Stimulated activated CD4-positive, alpha-beta T cell treated with anti-CD3 and anti-CD28 coated beads, Interleukin-1b, Interleukin-23, amount 100 ng/mL, for 4 hours (primary cell): ENCODE data around the gene TNRC6A.
"Not testable (repeated sequence)": the region's sequence is repeated elsewhere in the genome, so short reads cannot be mapped to it uniquely, and the experiment has no call there.

ENCODE experiments used
- DNase-seq, 2 donors: peaks; one replicate each; pipeline ENCODE4 v3.0.0-alpha.2; 2020; ENCODE audit warnings: low read depth in 2 of 2

Gene TNRC6A

DNA sequence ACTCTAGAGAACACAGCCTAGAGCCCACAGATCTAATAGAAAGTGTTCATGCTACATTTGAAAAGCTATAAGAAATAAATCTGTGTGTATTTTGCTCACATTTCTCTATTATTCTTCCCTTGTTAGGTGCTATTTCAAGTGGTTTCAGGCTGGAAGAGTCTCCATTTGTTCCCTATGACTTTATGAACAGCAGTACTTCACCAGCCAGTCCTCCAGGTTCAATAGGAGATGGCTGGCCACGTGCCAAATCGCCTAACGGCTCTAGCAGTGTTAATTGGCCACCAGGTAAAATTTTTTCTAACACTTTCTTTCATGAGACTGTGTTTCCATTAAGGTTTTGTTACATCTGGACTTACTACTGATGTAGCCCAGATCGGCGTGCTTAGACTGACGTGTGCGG lies 85.6 kb downstream of the TNRC6A start:
- DNase-seq, result no peak

DNA sequence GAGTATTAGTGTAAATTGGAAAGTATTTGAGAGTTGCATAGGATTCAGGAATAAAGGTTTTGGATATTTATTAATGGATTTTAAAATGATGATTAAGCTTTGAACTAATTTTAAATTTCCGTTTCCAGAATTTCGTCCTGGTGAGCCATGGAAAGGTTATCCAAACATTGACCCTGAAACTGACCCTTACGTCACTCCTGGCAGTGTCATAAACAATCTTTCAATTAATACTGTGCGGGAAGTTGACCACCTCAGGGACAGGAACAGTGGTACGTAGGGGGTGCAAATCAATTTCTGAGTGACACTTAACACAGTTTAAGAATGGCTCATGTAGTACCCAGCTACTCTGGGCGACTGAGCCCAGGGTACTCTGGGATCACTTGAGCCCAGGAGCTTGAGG lies 87.2 kb downstream of the TNRC6A start:
- DNase-seq, result no peak

- no peak for DNase-seq
Measured at GRCh38 chr16:24819462-24820040, 90.1 kb downstream of the TNRC6A start.

DNA sequence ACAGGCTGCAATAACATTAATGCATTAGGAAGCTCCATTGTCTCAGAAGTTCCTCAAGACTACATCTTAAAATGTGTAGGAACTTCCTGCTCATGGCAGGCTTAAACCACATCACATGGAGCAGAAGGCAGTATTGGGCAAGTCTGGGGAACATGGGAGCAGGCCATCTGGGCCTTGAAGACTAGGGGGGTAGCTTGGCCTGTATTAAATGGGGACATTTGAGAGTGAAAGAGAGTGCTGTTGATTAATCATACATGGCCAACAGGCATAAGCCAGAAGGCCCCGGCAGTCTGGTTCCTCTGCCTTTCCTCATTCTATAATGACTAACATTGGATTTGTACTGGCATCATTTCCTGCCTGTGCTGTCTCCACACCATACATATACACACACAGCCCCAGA lies 91.1 kb downstream of the TNRC6A start:
- DNase-seq, result no peak

- DNase-seq, result no peak
Measured at GRCh38 chr16:24821129-24821528, 91.7 kb downstream of the TNRC6A start.

DNA sequence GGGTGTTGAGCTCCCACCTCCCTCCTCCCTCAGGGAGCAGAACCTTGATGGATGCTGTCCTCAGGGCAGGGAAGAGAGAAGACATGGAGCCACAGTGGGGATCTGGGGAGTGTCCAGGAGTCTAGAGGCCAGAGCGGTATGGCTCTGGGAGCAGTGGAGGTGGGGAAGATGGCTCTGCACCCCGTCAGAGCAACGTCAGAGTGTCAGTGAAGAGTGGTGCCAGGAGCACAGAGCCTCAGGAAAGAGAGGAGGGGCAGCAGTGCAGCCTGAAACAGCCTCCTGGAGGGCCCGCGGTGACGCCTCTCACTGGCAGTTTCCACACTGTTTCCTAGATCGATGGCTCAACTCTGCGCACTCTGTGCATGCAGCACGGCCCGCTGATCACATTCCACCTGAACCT lies 93.1 kb downstream of the TNRC6A start:
- no peak for DNase-seq

DNA sequence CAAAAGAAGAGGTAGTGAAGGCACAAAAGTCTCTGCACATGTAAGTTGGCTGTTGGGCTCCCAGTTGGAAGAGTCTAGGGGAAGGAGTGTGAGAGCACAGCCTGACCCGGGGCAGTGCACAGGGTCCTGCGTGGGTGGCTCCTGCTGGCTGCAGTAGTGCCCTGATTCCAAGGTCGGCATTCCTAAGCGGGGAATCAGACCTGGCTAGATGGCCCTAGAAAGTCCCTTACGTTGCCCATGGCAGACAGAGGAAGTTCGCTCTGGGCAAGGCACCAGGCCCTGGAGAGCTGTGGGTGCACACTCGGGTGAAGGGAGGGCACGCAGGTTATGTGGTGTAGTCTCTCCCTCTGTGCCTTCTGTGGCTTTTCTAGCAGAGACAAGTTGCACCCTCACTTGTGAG lies 93.5 kb downstream of the TNRC6A start:
- no peak for DNase-seq

GRCh38 chr16:24825696-24826095 lies 96.2 kb downstream of the TNRC6A start:
- no peak for DNase-seq

DNA sequence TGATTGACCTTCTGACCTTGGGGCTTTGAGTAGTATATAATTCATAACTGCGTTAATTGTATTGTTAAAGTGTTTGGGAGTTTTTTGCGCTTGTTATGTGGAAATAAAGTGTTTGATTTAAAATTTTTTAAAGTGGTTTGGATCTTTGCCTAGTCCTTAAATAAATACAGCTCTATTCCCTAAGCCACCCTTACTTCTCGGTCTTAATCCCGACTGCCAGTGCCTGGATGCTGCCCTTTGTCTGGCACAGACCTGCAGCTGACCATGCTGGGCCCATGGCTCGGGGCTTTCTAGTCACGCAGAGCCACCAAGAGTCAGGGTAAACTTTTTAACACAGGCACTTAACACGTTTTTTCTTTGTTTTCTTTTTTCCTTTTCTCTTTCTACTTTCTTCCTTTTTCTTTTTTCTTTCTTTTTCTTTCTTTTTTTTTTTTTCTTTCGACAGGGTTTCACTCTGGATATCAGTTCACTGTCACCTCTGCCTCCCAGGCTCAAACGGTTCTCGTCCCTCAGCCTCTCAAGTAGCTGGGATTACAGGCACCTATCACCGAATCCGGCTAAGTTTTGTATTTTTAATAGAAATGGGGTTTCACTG lies 96.7 kb downstream of the TNRC6A start:
- no peak for DNase-seq

DNA sequence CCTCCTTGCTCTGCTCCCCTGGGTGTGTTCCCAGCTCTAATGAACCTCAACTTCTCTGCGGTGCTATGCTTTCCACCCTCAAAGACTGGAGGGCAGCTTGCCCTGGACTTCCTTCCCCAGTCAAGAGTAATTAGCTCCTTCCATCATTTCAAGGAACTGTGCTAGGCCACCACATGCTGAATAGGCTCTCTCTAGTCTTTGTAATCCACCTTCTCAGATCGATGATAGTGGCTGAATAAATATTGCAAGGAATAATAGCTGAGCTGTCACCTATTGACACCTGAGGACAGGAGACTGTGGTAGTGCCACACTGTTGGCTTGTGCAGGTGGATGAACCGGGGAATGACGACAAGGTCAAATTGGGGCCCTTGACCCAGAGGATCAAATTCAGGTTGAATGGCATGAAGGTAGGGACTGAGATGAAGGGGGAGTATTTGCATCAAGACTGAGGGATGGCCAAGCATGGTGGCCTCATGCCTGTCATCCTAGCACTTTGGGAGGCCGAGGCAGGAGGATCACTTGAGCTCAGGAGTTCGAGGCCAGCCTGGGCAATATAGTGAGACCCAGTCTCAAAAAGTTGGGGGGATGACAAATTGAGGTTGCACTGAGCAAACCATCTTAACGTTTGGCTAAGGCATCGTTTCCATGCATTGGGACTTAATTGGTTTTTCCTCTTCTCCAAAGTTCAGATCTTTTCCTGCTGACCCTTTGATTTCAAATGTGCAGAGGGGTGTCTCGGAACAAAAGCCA lies 97.5 kb downstream of the TNRC6A start:
- DNase-seq, result no peak

DNA sequence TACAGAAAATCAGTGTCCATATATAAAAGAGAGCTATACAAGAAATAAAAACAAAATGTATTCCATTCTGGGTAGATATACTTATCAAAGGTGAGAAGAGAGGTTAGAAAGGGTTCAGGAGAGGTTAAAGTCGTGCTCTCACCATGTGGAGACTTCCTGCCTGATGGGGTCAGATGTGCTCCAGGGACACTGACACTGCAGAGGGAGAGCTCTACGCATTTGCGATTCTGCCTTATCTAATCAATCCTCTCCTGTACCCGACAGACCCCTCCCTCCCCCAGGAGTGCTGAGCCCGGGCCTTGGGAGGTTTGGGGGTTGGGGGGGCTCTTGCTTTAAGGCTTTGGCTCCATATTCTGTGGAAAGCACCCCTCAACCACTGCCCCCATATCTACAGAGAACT lies 99.7 kb downstream of the TNRC6A start:
- DNase-seq, result no peak

GRCh38 chr16:24833352-24833751 lies 103.9 kb downstream of the TNRC6A start:
- DNase-seq, result no peak

GRCh38 chr16:24834459-24835335 lies 105.2 kb downstream of the TNRC6A start:
- no peak for DNase-seq

- no peak for DNase-seq
Measured at GRCh38 chr16:24836836-24837235, 107.4 kb downstream of the TNRC6A start.

GRCh38 chr16:24837969-24838368 lies 108.5 kb downstream of the TNRC6A start:
- DNase-seq, result no peak

DNA sequence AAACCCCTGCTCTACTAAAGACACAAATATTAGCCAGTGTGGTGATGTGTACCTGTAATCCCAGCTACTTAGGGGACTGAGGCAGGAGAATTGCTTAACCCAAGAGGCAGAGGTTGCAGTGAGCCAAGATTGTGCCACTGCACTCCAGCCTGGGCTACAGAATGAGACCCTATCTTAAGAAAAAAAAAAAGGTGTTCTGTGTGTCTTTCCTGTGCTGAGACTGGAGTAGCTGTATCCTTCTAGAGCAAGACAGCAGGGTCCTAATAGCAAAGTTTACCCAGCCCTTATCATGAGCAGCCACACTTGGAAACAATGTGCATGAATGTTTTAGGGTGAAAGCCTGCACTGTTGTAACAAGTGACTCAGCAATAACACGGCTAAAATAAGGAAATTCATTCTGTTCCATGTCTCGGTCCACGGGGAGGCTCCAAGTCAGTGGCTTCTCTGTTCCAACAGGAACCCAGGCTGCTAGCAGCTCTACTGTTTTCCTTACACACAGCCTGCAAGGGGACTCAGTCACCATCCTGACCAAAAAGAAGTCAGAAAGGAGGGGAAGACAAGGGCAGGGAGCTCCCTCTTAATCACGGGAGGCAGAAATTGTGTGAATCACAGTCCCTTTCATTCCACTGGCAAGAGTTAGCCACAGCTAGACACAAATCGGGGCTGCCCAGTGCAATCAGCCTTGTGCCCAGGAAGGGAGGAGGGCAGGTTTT lies 109.3 kb downstream of the TNRC6A start:
- no peak for DNase-seq

DNA sequence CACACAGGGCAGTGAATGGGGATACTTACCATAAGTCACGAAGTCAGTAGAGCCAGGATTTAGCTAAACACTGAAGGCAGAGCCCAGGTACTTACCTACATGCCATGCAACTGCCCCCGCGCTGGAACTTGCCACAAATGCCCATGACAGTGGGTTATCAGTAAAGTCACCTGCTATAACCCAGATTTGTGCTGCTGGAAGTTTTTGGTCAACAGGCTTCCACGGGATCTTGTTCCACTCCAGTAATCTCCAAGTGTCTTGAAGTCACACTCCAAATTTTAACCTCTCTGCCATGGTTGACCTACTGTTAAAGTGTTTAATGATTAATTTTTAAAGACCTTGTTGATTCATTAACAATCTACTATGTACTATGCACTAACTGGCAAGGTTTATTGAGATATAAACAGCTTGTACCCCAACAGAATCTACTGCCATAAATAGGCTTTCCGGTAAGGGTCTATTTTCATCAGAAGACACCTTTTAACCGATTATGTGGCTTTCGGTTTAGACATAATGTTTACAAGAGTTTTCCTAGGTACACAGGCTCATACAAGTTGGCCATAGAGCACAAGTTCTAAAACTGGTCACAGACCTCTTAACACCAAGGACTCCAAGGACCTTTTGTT lies 110.0 kb downstream of the TNRC6A start:
- no peak for DNase-seq

- no peak for DNase-seq
Measured at GRCh38 chr16:24841291-24841690, 111.8 kb downstream of the TNRC6A start.

DNA sequence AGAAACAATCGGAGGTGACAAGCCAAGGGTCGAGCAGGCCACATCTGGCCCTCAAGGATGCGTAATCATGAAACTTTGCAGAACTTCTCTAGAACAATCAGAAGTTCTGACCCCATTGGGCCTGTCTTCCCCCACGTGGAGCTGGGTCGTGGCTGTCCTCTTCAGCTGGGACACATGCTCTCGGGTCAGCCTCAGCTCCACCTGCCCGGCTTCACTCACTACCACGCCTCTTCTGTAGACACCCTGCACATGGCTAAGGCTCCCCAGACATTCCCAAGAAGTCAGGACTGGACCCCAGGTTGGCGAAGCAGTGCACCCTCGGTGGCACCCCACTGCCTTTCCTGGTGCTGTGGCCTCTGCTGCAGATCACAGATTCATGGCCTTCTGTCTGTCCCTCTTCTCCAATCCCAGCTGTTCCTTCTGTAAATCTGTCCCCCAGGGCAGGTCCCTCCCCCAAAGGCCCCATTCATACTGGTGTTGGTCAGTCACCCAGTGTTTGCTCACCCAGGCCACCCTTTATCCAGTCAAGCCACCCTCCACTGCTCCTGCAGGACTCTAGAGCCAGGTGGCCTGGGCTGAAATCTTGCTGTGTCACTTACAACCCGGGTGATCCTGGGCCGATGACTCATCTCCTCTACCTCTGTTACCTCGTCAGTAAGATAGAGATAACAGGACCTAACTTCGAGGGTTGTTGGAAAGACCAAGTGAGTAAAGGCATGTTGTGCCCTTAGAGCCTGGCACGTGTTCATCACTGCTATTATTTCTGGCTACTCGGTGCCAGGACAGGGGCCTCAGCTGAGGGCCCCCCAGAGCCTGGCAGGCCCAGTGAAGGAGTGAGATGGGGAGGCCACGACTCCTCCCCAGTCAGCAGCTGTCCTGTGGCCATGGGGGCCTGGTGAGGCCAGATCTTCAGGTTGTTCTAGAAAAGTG lies 114.9 kb downstream of the TNRC6A start:
- no peak for DNase-seq

- not testable (repeated sequence) for DNase-seq
Measured at GRCh38 chr16:24845031-24845365, 115.5 kb downstream of the TNRC6A start.
